HepG2 (cell line): ENCODE measurements around the gene RARS1. TPM values are rescaled to one million over a fixed set of nuclear protein-coding genes. Genes with fewer than 3 reads are reported as not detected.

Experiments used
- ATAC-seq: fragments of 200-7000 bp; cut with Tn5 transposase; 3 replicates; pipeline ENCODE4 v1.9.1; 2020; ENCODE audit warnings: mild to moderate bottlenecking, moderate library complexity
- BruUV-seq: library from RNA; stranded (reverse); fragments of 400-500 nt; replicated peaks from 2 replicates; lab custom pipeline; 2021; lab: Mats Ljungman, UMichigan
- CTCF ChIA-PET: fragments of 300-600 bp; formaldehyde crosslinking; extraction: SDS; loops from one replicate; lab custom pipeline; 2021; ENCODE audit warnings: low total read pairs, inconsistent platforms, low intra/inter-chr PET ratio; lab: Yijun Ruan, JAX
- POLR2A ChIA-PET: fragments of 350-600 bp; sonication (Branson Sonifier 250); formaldehyde crosslinking; loops from one replicate; lab custom pipeline; 2020; ENCODE audit warnings: antibody characterized with exemption, inconsistent platforms; lab: Yijun Ruan, JAX
- DNase-seq: peaks from one replicate; pipeline ENCODE4 v3.0.0-alpha.2; 2015; ENCODE audit warnings: low spot score
- FAIRE-seq: peaks from 3 replicates; lab custom pipeline; 2011; peaks lifted over from hg19 to GRCh38; lab: Jason Lieb, UNC
- H2AFZ ChIP-seq: one replicate; pipeline ENCODE4 v1.6.1; 2011; ENCODE audit warnings: low read length, inconsistent platforms
- H3K27ac ChIP-seq: fragments of 300-600 bp; 3 replicates; pipeline ENCODE4 v1.8.0; 2011; ENCODE audit warnings: mixed run types, mild to moderate bottlenecking, mixed read lengths, low read length, inconsistent platforms; ENCODE audit not compliant: insufficient read depth; ENCODE audit errors: extremely low read length
- H3K27me3 ChIP-seq, 2 experiments: fragments of 200-600 bp in 1 of 2; 2 replicates in 1 of 2; 3 replicates in 1 of 2; pipeline versions ENCODE4 v1.6.0 to v1.8.0; 2011; ENCODE audit warnings: low read length in 2 of 2, mild to moderate bottlenecking in 2 of 2, moderate library complexity in 2 of 2, inconsistent platforms in 1 of 2; ENCODE audit not compliant: insufficient read depth in 2 of 2, control insufficient read depth in 1 of 2
- H3K36me3 ChIP-seq, 2 experiments: fragments of 200-600 bp in 1 of 2; replicated peaks in 1 of 2; 2 replicates in 1 of 2; 3 replicates in 1 of 2; pipeline versions ENCODE4 v1.5.1 to v1.8.0; 2011; ENCODE audit warnings: low read length in 2 of 2, inconsistent platforms in 1 of 2; ENCODE audit not compliant: insufficient read depth in 2 of 2, control insufficient read depth in 1 of 2
- H3K4me1 ChIP-seq: 2 replicates; pipeline ENCODE4 v1.5.1; 2012; ENCODE audit warnings: low read length, inconsistent platforms; ENCODE audit not compliant: insufficient read depth
- H3K4me2 ChIP-seq: 2 replicates; pipeline ENCODE4 v1.6.0; 2011; ENCODE audit warnings: low read depth, low read length, inconsistent platforms
- H3K4me3 ChIP-seq, 3 experiments: fragments of 200-600 bp in 1 of 3; sonication (generic), shearing (Covaris generic) in 1 of 3; replicated peaks in 1 of 3; 2 replicates each; pipeline ENCODE4 v1.5.1; 2011 to 2016; ENCODE audit warnings: low read length in 3 of 3, inconsistent platforms in 2 of 3, low read depth in 2 of 3, mild to moderate bottlenecking in 2 of 3, control low read depth in 1 of 3, mixed read lengths in 1 of 3; ENCODE audit not compliant: insufficient read depth in 1 of 3
- H3K79me2 ChIP-seq: one replicate; pipeline ENCODE4 v1.6.1; 2011; ENCODE audit warnings: low read length, inconsistent platforms; ENCODE audit not compliant: insufficient read depth
- H3K9ac ChIP-seq: 2 replicates; pipeline ENCODE4 v1.6.0; 2011; ENCODE audit warnings: mild to moderate bottlenecking, low read depth, low read length, inconsistent platforms; ENCODE audit not compliant: insufficient read depth
- H3K9me3 ChIP-seq: 2 replicates; pipeline ENCODE4 v1.5.1; 2012; ENCODE audit warnings: mild to moderate bottlenecking, low read length
- H4K20me1 ChIP-seq: 2 replicates; pipeline ENCODE4 v1.6.0; 2011; ENCODE audit warnings: inconsistent platforms, mild to moderate bottlenecking, low read length, moderate library complexity; ENCODE audit not compliant: insufficient read depth
- NPAS2 ChIP-seq: sonication (generic); formaldehyde crosslinking; IDR thresholded peaks from 2 replicates; pipeline ENCODE4 v1.8.0; 2022; ENCODE audit warnings: mild to moderate bottlenecking, missing genetic modification reagents, borderline replicate concordance
- NR2C2 ChIP-seq: sonication (generic); formaldehyde crosslinking; IDR thresholded peaks from 2 replicates; pipeline ENCODE4 v1.4.0; 2020; ENCODE audit warnings: missing genetic modification reagents, mild to moderate bottlenecking, moderate library complexity, borderline replicate concordance
- PRMT3 ChIP-seq: sonication (generic); formaldehyde crosslinking; IDR thresholded peaks from 2 replicates; pipeline ENCODE4 v1.8.1; 2022; ENCODE audit warnings: low read depth, mild to moderate bottlenecking, moderate library complexity, missing genetic modification reagents, borderline replicate concordance
- U2AF1 ChIP-seq: fragments of 200-400 bp; formaldehyde crosslinking; optimal IDR thresholded peaks from 2 replicates; pipeline ENCODE3; 2017; ENCODE audit warnings: mild to moderate bottlenecking, low read depth, low read length
- WGBS: methylation state at CpG from one replicate; pipeline ENCODE4 v1.1.6; 2017; ENCODE audit warnings: low lambda C conversion rate; 5-methylcytosine and 5-hydroxymethylcytosine counted together
- in situ Hi-C: cut with HindIII; loops from 2 replicates; pipeline ENCODE4 v1.10.0; 2017; ENCODE audit warnings: low pct_unique_long_range_greater_than_20kb; ENCODE audit not compliant: extremely low pct_ligation_motif_present
- intact Hi-C: fragments of 100-400 bp; cut with micrococcal nuclease; formaldehyde crosslinking; loops from one replicate; pipeline ENCODE4 v1.10.0; 2022; ENCODE audit not compliant: unreplicated experiment
- polyA plus RNA-seq, 8 experiments: library from polyadenylated mRNA; depleted of rRNA in 3 of 8; stranded (reverse) in 7 of 8; unstranded in 1 of 8; fragments of >200 nt; fragmentation: Illumina TruSeq in 4 of 8; extraction: Trizol in 4 of 8; gene quantifications; 2 replicates each; pipeline versions ENCODE4 v1.2.1 to v1.2.3, GENCODE V29; 2011 to 2016; ENCODE audit warnings: low read depth in 4 of 8, missing spikeins in 1 of 8, mixed read lengths in 1 of 8; ENCODE audit not compliant: insufficient read depth in 1 of 8
- total RNA-seq, 5 experiments: library from RNA; depleted of rRNA; stranded (reverse); fragments of >200 nt; fragmentation: Illumina TruSeq; extraction: Trizol; gene quantifications; 2 replicates each; pipeline ENCODE4 v1.2.3, GENCODE V29; 2016; ENCODE audit warnings: low read depth in 1 of 5
- TF ChIP-seq, protein P1 (sequence below): sonication (generic); formaldehyde crosslinking; IDR thresholded peaks from 2 replicates; pipeline ENCODE4 v1.5.1; 2020; ENCODE audit warnings: mild to moderate bottlenecking, missing genetic modification reagents, moderate library complexity
- TF ChIP-seq, protein P2 (sequence below): sonication (generic); formaldehyde crosslinking; IDR thresholded peaks from 2 replicates; pipeline ENCODE4 v1.9.0; 2021; ENCODE audit warnings: mild to moderate bottlenecking, missing genetic modification reagents
- TF ChIP-seq, protein P3 (sequence below): sonication (generic); formaldehyde crosslinking; IDR thresholded peaks from 2 replicates; pipeline ENCODE4 v1.4.0; 2020; ENCODE audit warnings: mild to moderate bottlenecking, missing genetic modification reagents
- TF ChIP-seq, protein P4 (sequence below): fragments of 450-650 bp; IDR thresholded peaks from 2 replicates; pipeline ENCODE4 v1.6.1; 2017
- TF ChIP-seq, protein P5 (sequence below): sonication (generic); formaldehyde crosslinking; IDR thresholded peaks from 2 replicates; pipeline ENCODE4 v1.4.0; 2020; ENCODE audit warnings: missing genetic modification reagents

Gene RARS1
- total and polyA plus RNA-seq, 2 of the 13 experiments (the other 11 are each of a cell fraction or from before 2014, with no cell fraction given) = 54.6 to 170 TPM

DNA sequence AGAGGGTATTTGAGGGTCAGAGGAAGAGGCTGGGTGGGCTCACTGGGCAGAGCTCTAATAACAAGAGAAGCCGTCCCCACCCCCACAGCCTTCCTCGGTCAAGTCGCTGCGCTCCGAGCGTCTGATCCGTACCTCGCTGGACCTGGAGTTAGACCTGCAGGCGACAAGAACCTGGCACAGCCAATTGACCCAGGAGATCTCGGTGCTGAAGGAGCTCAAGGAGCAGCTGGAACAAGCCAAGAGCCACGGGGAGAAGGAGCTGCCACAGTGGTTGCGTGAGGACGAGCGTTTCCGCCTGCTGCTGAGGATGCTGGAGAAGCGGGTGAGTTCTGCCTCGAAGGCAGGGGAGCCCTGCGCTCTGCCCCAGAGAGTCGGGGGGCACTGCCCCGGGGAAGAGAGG lies 21.6 kb upstream of the RARS1 start:
- Histone ChIP-seq H3K27me3 (no peaks in the 10 kb centered on the region), H3K4me3 (no peak overlapping the region), H3K27ac (no peak overlapping the region), H3K36me3 (peaks cover 14 to 53% of the 10 kb centered on the region in 2 experiments; a peak in 4 of 5 replicates), H3K9me3 (no peaks in the 10 kb centered on the region), H3K9ac (no peak overlapping the region), H3K4me1 (no peaks in the 10 kb centered on the region), H4K20me1 (no peaks in the 10 kb centered on the region), H2AFZ (no peak overlapping the region), H3K4me2 (no peak overlapping the region), H3K79me2 (no peaks in the 10 kb centered on the region)
- no TSS peak for BruUV-seq
- DNase-seq = no peak
- ChIA-PET POLR2A (no interaction called here), CTCF (no interaction called here)
- intact Hi-C loops = no loop called here
- in situ Hi-C loops = no loop called here
- no peak for FAIRE-seq
- ATAC-seq = no peak
- WGBS = 95% methylated on average over 12 of the region's 20 CpGs
- TF ChIP-seq, protein P1, sequence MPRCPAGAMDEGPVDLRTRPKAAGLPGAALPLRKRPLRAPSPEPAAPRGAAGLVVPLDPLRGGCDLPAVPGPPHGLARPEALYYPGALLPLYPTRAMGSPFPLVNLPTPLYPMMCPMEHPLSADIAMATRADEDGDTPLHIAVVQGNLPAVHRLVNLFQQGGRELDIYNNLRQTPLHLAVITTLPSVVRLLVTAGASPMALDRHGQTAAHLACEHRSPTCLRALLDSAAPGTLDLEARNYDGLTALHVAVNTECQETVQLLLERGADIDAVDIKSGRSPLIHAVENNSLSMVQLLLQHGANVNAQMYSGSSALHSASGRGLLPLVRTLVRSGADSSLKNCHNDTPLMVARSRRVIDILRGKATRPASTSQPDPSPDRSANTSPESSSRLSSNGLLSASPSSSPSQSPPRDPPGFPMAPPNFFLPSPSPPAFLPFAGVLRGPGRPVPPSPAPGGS = no peak
- TF ChIP-seq PRMT3 (CRISPR knock-in tag) (no peak), NR2C2 (no peak), NPAS2 (CRISPR knock-in tag) (no peak), U2AF1 (no peak)
- TF ChIP-seq, protein P2, sequence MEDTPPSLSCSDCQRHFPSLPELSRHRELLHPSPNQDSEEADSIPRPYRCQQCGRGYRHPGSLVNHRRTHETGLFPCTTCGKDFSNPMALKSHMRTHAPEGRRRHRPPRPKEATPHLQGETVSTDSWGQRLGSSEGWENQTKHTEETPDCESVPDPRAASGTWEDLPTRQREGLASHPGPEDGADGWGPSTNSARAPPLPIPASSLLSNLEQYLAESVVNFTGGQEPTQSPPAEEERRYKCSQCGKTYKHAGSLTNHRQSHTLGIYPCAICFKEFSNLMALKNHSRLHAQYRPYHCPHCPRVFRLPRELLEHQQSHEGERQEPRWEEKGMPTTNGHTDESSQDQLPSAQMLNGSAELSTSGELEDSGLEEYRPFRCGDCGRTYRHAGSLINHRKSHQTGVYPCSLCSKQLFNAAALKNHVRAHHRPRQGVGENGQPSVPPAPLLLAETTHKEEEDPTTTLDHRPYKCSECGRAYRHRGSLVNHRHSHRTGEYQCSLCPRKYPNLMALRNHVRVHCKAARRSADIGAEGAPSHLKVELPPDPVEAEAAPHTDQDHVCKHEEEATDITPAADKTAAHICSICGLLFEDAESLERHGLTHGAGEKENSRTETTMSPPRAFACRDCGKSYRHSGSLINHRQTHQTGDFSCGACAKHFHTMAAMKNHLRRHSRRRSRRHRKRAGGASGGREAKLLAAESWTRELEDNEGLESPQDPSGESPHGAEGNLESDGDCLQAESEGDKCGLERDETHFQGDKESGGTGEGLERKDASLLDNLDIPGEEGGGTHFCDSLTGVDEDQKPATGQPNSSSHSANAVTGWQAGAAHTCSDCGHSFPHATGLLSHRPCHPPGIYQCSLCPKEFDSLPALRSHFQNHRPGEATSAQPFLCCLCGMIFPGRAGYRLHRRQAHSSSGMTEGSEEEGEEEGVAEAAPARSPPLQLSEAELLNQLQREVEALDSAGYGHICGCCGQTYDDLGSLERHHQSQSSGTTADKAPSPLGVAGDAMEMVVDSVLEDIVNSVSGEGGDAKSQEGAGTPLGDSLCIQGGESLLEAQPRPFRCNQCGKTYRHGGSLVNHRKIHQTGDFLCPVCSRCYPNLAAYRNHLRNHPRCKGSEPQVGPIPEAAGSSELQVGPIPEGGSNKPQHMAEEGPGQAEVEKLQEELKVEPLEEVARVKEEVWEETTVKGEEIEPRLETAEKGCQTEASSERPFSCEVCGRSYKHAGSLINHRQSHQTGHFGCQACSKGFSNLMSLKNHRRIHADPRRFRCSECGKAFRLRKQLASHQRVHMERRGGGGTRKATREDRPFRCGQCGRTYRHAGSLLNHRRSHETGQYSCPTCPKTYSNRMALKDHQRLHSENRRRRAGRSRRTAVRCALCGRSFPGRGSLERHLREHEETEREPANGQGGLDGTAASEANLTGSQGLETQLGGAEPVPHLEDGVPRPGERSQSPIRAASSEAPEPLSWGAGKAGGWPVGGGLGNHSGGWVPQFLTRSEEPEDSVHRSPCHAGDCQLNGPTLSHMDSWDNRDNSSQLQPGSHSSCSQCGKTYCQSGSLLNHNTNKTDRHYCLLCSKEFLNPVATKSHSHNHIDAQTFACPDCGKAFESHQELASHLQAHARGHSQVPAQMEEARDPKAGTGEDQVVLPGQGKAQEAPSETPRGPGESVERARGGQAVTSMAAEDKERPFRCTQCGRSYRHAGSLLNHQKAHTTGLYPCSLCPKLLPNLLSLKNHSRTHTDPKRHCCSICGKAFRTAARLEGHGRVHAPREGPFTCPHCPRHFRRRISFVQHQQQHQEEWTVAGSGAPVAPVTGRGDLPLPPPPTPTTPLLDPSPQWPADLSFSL = no peak
- TF ChIP-seq, protein P3, sequence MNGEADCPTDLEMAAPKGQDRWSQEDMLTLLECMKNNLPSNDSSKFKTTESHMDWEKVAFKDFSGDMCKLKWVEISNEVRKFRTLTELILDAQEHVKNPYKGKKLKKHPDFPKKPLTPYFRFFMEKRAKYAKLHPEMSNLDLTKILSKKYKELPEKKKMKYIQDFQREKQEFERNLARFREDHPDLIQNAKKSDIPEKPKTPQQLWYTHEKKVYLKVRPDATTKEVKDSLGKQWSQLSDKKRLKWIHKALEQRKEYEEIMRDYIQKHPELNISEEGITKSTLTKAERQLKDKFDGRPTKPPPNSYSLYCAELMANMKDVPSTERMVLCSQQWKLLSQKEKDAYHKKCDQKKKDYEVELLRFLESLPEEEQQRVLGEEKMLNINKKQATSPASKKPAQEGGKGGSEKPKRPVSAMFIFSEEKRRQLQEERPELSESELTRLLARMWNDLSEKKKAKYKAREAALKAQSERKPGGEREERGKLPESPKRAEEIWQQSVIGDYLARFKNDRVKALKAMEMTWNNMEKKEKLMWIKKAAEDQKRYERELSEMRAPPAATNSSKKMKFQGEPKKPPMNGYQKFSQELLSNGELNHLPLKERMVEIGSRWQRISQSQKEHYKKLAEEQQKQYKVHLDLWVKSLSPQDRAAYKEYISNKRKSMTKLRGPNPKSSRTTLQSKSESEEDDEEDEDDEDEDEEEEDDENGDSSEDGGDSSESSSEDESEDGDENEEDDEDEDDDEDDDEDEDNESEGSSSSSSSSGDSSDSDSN = no peak
- TF ChIP-seq, protein P4, sequence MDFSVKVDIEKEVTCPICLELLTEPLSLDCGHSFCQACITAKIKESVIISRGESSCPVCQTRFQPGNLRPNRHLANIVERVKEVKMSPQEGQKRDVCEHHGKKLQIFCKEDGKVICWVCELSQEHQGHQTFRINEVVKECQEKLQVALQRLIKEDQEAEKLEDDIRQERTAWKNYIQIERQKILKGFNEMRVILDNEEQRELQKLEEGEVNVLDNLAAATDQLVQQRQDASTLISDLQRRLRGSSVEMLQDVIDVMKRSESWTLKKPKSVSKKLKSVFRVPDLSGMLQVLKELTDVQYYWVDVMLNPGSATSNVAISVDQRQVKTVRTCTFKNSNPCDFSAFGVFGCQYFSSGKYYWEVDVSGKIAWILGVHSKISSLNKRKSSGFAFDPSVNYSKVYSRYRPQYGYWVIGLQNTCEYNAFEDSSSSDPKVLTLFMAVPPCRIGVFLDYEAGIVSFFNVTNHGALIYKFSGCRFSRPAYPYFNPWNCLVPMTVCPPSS = no peak
- TF ChIP-seq, protein P5, sequence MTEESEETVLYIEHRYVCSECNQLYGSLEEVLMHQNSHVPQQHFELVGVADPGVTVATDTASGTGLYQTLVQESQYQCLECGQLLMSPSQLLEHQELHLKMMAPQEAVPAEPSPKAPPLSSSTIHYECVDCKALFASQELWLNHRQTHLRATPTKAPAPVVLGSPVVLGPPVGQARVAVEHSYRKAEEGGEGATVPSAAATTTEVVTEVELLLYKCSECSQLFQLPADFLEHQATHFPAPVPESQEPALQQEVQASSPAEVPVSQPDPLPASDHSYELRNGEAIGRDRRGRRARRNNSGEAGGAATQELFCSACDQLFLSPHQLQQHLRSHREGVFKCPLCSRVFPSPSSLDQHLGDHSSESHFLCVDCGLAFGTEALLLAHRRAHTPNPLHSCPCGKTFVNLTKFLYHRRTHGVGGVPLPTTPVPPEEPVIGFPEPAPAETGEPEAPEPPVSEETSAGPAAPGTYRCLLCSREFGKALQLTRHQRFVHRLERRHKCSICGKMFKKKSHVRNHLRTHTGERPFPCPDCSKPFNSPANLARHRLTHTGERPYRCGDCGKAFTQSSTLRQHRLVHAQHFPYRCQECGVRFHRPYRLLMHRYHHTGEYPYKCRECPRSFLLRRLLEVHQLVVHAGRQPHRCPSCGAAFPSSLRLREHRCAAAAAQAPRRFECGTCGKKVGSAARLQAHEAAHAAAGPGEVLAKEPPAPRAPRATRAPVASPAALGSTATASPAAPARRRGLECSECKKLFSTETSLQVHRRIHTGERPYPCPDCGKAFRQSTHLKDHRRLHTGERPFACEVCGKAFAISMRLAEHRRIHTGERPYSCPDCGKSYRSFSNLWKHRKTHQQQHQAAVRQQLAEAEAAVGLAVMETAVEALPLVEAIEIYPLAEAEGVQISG (CRISPR knock-in tag) = no peak
